ENCODE results near the gene BACH2. TPM values are rescaled to one million over a fixed set of nuclear protein-coding genes. Genes with fewer than 3 reads are reported as not detected.

BACH2 gene
- total RNA-seq, 1 experiment from 2014 or later, result 3.3 TPM

DNA sequence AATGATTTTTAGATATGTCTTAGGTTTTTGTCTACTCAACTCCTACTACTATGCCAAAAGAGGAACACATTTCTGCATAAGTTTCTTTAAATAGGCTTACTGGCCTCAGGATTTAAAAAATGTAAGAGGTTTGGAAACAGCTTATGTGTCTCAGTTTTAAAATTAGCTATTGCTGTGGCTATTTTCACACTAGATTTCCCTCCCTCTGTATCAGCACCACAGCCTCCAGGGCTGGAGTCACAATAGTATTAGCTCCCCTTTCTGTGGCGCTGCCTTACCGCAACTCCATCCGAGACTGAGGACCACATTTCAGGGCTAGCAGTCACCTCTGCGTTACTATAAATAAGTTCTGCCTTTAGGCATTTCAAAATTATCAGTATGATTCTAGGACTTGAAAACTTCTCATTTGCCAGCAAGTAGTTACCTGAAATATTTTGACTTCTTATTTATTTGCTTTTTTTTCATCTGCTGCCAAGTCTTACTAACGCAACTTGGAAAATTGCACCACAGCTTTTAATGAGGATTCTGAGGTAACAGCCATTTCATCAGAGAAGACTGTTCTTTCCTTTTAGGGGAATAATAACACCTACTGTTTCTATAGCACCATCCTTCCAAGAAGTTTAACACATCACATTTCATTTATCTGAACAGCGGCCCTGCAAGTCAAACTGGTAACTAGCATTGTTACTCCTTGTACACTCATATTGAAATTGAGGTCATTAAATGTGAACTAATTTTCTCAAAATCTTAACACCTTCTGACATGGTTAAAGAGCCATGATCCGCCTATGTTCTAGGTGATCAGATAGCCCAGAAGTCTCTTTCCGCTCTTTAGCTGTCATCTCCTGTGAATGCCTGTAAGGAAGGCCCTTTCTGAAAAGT lies 296.5 kb downstream of the BACH2 start:
- H3K9me2 ChIP-seq (ENCODE audit: insufficient read depth), result no peaks in the 10 kb centered on the region
- H3K9ac ChIP-seq (ENCODE audit: low read length), result no peak overlapping the region
- H2AFZ ChIP-seq (ENCODE audit: low read depth, low read length, poor library complexity, severe bottlenecking), result no peak overlapping the region
- no peaks in the 10 kb centered on the region for H4K20me1 ChIP-seq (ENCODE audit: insufficient read depth)
- H3K79me2 ChIP-seq (ENCODE audit: insufficient read depth, low read length), result no peaks in the 10 kb centered on the region
- ChIA-PET RAD21 (ENCODE audit: low non-redundant PET in 1 of 2, low total read pairs in 2 of 2, uncharacterized antibody in 2 of 2, unreplicated experiment in 2 of 2) (no interaction called here), CTCF (no interaction called here), POLR2A (interaction anchor here (0.7 to 0.9 kb wide), 2 partner anchors 17 to 19 kb away, joined by 3 read pairs; no protein-coding TSS in a partner anchor)
- H3K36me3 ChIP-seq (ENCODE audit: control insufficient read depth in 1 of 2, insufficient read depth in 2 of 2, low read length in 2 of 2), result no peaks in the 10 kb centered on the region
- H3K9me3 ChIP-seq (ENCODE audit: control insufficient read depth in 1 of 2, insufficient read depth in 1 of 2, low read depth in 1 of 2, low read length in 2 of 2), result no peaks in the 10 kb centered on the region
- no peak overlapping the region; the same call in 1 of the 2 replicates for H3K4me2 ChIP-seq (ENCODE audit: low read length)
- DNase-seq (ENCODE audit: low read depth, low spot score), result no peak
- TF ChIP-seq RAD21 (IDR thresholded peaks at IDR 0.05; ENCODE audit: low read depth) (no peak), ELF1 (IDR thresholded peaks at IDR 0.05; ENCODE audit: borderline replicate concordance, low read depth) (no peak), ZFX (IDR thresholded peaks at IDR 0.05) (no peak), POLR2A (IDR thresholded peaks at IDR 0.05; ENCODE audit: borderline replicate concordance, extremely low read depth, insufficient read depth, insufficient read length) (no peak), TCF7L2 (IDR thresholded peaks at IDR 0.05; ENCODE audit: borderline replicate concordance, extremely low read depth, insufficient read depth, insufficient read length) (no peak), POLR2AphosphoS5 (IDR thresholded peaks at IDR 0.05; ENCODE audit: low read depth, low read length) (no peak), SRF (IDR thresholded peaks at IDR 0.05; ENCODE audit: low read depth) (no peak), YY1 (IDR thresholded peaks at IDR 0.05; ENCODE audit: extremely low read depth, insufficient replicate concordance, low read depth, low read length) (no peak), EGR1 (IDR thresholded peaks at IDR 0.05; ENCODE audit: low read depth) (no peak), CEBPB (IDR thresholded peaks at IDR 0.05; ENCODE audit: low read depth) (no peak), CBX3 (IDR thresholded peaks at IDR 0.05; ENCODE audit: low read depth) (no peak), JUND (IDR thresholded peaks at IDR 0.05) (no peak), SIN3A (IDR thresholded peaks at IDR 0.05; ENCODE audit: low read depth) (no peak), ZNF274 (IDR thresholded peaks at IDR 0.05; ENCODE audit: low read depth, low read length) (no peak), FOSL1 (IDR thresholded peaks at IDR 0.05; ENCODE audit: low read depth) (no peak)
- TF ChIP-seq, protein P1, sequence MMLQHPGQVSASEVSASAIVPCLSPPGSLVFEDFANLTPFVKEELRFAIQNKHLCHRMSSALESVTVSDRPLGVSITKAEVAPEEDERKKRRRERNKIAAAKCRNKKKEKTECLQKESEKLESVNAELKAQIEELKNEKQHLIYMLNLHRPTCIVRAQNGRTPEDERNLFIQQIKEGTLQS (IDR thresholded peaks at IDR 0.05), result no peak
- TF ChIP-seq, protein P2, sequence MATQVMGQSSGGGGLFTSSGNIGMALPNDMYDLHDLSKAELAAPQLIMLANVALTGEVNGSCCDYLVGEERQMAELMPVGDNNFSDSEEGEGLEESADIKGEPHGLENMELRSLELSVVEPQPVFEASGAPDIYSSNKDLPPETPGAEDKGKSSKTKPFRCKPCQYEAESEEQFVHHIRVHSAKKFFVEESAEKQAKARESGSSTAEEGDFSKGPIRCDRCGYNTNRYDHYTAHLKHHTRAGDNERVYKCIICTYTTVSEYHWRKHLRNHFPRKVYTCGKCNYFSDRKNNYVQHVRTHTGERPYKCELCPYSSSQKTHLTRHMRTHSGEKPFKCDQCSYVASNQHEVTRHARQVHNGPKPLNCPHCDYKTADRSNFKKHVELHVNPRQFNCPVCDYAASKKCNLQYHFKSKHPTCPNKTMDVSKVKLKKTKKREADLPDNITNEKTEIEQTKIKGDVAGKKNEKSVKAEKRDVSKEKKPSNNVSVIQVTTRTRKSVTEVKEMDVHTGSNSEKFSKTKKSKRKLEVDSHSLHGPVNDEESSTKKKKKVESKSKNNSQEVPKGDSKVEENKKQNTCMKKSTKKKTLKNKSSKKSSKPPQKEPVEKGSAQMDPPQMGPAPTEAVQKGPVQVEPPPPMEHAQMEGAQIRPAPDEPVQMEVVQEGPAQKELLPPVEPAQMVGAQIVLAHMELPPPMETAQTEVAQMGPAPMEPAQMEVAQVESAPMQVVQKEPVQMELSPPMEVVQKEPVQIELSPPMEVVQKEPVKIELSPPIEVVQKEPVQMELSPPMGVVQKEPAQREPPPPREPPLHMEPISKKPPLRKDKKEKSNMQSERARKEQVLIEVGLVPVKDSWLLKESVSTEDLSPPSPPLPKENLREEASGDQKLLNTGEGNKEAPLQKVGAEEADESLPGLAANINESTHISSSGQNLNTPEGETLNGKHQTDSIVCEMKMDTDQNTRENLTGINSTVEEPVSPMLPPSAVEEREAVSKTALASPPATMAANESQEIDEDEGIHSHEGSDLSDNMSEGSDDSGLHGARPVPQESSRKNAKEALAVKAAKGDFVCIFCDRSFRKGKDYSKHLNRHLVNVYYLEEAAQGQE (IDR thresholded peaks at IDR 0.05; ENCODE audit: low read depth), result no peak
- TF ChIP-seq, protein P3, sequence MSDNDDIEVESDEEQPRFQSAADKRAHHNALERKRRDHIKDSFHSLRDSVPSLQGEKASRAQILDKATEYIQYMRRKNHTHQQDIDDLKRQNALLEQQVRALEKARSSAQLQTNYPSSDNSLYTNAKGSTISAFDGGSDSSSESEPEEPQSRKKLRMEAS (IDR thresholded peaks at IDR 0.05), result no peak
- H3K4me3 ChIP-seq (replicated peaks in 1 of 2; ENCODE audit: low read depth in 1 of 2, low read length in 2 of 2), result no peak overlapping the region
- intact Hi-C loops (cut with micrococcal nuclease), result no loop called here
- H3K4me1 ChIP-seq (ENCODE audit: control insufficient read depth in 1 of 2, insufficient read depth in 2 of 2, low read length in 2 of 2), result peaks cover 15 to 50% of the 10 kb centered on the region in 2 experiments
- no peak overlapping the region for H3K27ac ChIP-seq (ENCODE audit: low read depth, low read length)
- BruUV-seq (replicated peaks), result no TSS peak
- ATAC-seq, result no peak
- no peaks in the 10 kb centered on the region for H3K27me3 ChIP-seq (ENCODE audit: insufficient read depth, low read length)

Measured in HCT116 (cell line).